GM21825 (cell line): ENCODE results near the gene HHIPL1.

ENCODE experiments used
- ATAC-seq: cut with Tn5 transposase; IDR thresholded peaks from one replicate; pipeline ENCODE4 v1.9.1; 2021; ENCODE audit warnings: mild to moderate bottlenecking, moderate library complexity; ENCODE audit not compliant: unreplicated experiment

HHIPL1 gene

DNA sequence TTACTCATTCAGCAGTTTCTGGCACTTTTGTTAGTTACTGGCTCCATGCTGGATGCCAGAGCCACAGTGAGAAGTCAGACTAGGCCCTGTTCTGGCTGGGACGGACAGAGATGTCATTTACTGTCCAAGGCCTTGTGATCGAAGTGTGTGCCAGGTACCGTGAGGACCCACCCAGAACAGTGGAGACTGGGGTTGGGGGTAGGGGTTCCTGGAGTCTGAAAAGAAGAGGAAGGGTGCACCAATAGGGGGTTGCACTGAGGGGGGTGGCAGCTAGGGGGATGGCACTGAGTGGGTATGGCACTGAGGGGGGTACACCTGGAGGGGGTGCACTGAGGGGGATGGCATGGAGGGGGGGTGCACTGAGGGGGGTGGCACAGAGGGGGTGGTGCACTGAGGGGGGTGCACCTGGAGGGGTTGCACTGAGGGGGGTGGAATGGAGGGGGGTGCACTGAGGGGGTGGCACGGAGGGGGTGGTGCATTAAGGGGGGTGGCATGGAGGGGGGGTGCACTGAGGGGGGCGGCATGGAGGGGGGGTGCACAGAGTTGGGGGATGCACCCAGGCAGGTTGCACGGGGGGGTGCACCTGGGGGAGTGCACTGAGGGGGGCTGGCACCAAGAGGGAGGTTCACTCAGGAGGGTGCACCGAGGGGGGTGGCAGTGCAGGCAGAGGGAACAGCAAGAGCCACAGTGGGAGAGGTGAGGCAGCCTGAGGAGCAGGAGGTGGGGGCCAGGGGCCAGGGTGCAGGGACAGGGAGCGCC is 28.6 kb downstream of the HHIPL1 start:
- ATAC-seq = no peak

DNA sequence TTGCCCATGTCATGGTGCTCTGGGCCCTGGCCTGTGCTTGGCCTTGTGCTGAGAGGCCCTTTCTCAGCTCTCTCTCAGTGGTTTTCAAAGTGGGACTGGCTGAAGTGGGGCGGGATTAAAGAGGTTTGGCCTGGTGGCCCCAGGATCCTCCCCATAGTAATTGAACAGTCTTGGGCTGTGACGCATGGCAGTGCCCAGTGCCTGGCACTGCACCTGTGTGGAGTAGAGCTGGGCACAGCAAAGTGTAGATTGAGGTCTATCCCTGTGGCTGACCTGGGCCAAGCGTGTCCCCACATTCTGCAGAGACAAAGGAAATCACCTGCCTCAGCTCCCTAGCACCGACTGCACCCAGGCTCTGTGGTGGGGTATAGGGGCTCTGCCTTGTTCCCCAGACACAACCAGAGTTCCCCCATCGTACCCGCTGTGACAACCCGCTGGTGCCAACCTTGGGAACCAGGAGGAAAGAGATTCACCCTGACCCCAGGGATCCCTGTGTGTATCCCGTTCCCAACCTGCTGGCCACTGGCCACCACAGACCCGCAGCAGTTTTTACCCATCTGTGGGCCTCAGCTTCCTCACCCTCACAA is 29.2 kb downstream of the HHIPL1 start:
- no peak for ATAC-seq

DNA sequence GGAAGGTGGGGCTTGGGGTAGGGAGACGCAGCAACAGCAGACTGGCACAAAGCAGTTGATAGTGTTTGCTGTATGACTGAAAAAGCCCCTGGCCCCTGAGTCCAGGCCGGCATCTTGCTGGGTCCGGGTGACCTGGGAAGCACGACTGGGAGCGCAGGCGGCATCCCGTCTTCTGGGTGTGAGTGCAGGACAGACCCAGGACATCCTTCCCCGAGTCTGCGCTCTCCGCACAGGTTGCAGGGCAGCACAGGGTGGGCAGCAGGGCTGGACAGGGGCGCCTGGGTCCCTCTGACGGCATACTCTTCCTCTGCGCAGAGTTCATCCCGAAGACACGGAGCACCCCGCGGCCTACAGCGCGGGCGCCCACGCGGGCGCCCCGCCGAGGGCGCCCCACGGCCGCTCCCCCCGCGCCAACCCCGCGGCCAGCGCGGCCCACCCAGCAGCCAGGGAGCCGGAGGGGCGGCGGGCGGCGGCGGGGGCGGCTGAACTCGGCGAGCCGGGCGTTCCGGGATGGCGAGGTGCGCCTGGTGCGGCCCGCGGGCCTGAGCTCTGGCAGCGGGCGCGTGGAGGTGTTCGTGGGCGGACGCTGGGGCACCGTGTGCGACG is 29.9 kb downstream of the HHIPL1 start:
- no peak for ATAC-seq

DNA sequence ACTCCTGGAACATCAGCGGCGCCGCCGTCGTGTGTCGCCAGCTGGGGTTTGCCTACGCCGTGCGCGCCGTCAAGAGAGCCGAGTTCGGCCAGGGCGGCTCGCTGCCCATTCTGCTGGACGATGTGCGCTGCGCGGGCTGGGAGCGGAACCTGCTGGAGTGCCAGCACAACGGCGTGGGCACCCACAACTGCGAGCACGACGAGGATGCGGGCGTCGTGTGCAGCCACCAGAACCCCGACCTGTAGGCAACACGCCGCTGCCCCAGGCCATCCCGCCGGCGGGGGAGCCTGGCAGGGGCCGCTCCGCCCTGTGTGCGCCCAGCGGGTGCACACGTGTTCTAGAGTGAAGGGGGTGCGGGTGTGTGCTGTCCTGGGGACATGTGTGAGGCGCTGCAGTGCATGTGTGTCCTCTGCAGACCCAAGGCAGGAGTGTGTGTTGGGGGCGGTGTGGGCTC is 30.5 kb downstream of the HHIPL1 start:
- no peak for ATAC-seq

DNA sequence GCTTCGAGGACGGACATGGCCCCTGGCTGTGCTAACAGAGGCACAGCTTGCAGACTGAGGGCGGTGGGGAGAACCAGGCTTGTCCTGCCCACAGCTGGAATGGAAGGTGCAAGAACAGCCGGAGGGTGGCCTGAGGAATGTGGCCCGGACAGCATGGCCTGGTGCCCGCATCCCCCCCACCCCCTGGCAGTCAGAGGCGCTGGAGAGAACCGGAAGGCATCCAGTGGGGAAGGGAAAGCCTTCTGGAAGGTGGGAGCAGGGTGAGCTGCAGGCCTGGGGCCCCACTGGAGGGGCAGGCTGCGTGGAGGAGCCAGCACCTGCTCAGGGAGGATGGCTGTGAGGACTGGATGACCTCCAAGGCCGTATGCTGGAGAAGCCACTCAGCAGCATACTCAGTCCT is 31.0 kb downstream of the HHIPL1 start:
- no peak for ATAC-seq

DNA sequence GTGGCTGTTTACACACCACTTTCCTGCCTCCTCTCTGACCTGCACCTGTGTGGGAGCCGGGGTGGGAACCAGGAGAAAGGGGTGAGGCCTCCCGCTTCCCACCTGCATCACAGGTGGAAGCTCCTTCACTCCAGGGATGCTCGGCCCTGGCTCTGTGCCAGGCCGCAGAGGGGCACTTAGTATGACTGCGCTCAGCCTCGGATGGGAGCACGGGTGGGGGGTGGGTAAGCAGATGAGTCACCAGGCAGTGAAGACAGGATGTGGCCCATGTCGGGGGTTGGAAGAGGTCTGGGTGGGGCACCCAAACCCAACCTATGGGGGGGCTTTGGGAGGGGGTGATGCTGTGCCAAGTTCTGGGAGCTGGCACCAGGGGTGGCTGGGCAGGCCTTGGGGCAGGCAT is 31.7 kb downstream of the HHIPL1 start:
- no peak for ATAC-seq

DNA sequence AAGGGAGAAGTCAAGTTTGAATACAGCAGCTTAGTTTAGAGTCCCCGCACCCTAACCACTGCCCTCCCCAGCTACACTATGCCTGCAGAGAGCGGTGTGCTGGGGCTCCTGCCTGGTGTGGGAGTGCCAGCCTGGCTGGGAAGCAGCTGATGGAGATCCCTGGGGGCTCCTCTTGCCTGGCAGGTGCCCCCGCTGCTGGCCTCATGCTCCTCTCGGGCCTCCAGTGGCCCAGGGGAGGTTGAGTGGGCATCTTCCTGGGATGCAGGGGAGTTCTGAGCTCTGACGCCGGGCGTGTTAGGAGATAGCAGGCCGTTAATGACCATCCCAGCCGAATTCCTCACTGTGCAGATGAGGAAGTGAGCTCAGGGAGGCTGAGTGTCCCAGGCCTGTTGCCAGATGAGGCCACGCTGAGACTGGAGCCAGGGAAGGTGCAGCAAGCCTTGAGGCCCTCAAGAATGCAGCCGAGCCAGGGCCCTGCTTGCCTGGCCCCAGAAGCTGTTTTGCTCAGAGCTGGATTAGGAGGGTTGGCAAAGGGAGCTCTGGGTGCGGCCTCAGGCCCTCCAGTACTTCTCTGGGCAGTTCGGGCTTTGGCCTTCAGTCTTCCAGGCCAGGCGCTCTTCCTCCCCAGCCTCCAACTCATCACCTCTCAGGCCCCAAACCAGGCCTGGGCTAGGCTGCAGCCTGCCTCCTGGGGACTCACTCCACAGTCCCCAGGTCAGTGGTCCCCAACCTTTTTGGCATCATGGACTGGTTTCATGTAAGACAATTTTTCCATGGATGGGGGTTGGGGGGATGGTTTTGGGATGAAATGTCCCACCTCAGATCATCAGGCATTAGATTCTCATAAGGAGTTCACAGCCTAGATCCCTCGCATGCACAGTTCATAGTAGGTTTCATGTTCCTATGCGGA is 32.6 kb downstream of the HHIPL1 start:
- ATAC-seq = no peak

DNA sequence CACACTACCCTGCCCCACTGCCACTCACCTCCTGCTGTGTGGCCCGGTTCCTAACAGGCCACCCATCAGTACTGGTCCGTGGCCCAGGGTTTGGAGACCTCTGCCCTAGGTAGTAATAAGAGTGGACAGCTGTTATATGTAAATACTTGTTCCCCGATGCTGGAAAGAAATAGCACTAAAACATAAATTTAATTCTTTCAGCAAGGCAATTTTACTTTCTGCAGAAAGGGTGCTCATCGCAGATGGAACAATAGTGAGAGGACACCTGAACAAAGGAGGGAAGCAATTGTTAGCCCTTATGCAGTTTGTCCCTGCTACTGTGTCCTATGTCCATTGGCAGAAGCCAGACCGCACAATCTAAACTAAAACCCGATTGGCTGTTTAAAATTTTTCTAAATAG is 33.3 kb downstream of the HHIPL1 start:
- ATAC-seq = no peak

DNA sequence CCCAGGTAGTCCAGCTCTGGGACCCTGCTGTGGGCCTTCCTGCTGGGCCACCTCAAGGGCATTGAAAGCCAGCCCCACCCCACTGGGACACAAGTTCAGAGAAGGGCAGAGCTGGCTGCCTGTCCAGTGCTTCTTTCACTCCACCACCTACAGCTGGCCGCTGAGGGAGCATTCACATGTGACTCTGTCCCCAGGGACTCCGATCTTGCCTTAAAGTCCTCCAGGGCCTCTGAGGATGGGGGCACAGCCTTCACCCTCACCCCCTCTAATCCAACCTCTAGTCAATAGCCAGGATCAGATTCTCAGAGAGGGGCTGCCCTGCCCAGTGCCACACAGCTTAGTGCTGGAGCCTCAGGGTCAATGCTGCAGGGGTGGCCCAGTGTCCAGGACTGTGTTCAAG is 34.2 kb downstream of the HHIPL1 start:
- no peak for ATAC-seq

DNA sequence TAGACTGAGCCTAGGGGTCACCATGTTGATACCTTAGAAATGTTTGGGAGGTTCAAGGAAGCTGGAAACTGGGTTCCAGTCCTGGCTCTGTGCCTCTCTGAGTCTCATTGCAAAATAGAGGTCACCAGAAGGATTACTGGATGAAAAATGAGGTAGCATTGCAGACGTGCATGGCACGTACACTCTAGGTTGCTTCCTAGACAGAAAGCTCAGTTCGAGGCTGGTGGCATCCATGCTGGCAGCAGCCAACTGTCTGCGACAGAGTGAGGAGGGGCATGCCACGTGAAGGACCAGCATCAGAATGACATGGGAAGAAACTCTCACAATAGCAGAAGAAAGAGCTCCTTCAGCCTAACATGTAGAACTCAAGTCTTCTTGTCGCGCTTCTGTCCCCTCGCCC is 34.6 kb downstream of the HHIPL1 start:
- no peak for ATAC-seq

DNA sequence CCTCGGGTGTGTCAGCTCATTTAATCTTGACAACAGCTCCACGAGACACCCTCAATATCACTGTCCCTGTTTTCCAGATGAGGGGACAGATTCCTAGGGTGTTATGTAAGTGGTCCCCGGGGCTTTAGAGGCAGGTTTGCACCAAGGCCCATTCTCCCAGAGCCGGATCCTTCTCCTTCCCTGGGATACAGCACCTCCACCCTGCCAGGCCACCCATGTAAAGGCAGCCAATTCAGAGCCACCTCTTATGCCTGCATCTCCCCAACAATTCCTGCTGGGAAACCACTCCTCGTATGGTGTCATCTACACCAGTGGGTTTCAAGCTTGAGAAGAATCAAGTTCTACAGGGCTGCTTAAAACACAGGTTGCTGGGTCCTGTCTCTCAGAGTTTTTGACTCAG is 35.1 kb downstream of the HHIPL1 start:
- ATAC-seq = no peak

DNA sequence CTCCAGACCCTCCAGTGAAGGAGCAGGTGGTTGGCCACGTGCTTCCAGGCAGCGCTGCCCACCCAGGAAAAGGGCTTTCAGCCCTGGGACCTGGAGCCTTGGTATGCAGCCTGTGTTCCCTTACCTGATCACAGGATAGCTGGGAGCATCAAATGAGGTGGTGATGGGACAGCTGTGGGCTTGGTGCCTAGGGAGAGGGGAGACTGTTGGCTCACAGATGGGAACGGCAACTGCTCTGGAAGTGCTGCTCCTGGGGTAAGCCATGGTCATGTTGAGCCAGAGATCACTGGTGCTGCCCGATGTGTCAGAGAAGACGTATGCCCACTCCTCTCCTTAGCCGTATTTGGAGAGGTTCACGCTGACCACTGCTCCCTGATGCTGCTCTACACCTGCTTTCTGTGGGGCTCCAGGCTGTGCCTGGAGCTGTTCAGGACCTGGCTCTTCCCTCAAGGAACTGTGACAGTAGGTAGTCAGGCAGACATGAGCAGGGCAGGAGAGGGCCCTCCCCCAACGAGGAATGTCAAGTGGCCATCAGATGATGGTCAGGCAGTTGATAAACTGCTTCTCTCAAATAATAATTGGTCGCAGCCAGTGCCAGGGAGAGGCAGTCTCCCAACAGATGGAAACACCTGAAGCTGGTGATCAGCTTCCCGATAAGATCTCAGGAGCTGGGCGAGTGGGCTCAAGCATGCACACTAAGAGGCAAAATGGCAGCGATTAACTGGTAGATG is 36.3 kb downstream of the HHIPL1 start:
- no peak for ATAC-seq

DNA sequence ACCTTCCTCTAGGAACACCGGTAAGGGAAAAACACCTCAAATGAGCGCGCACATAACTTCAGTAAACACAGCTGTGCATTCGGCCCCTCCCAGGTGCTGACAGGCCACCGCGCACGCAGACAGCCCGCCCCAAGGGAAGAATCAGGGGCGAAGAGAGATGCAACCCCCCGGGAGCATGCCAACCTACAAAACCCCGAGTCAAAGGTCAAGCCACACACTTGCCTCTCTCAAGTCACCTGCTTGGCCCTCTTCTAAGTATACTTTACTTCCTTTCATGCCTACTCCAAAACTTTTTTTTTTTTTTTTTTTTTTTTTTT is 36.9 kb downstream of the HHIPL1 start:
- no peak for ATAC-seq

DNA sequence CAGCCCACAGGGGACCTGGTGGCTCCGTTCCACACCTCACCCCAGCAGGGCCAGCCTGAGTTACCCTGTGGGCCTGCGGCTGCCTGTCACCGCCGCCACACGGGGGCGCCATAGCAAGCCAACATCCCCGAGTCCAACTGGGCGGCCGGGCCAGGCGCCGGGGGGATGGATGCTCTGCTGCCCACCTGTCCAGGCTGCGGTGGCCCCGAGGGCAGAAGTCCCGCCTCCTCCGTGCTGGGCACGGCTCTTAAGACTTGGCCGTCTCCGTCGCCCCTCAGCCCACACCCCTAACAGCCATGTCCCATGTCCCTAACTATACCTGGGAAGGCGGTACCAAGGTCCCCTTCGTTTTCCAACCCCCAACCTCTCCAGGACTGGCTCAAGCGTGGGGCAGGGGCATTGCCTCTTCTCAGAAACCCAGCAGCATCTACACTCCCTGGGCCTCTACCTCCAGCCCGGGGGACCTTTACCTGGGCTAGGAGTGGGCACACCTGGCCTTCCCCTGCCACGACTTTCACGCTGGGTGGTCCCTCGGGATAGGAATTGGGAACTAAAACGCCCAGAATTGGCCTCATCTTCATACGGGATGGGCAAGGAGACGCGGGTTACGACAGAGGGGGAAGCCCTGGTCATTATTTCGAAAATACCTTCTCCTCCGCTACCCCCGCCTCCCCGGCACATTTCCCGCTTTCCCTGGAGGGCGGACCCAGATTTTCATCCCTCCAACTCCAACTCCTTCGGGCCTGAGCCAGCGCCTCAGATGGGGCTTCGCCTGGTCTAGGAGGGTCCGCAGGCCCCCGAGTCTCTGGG is 38.1 kb downstream of the HHIPL1 start:
- peak; percentile 33 for ATAC-seq

DNA sequence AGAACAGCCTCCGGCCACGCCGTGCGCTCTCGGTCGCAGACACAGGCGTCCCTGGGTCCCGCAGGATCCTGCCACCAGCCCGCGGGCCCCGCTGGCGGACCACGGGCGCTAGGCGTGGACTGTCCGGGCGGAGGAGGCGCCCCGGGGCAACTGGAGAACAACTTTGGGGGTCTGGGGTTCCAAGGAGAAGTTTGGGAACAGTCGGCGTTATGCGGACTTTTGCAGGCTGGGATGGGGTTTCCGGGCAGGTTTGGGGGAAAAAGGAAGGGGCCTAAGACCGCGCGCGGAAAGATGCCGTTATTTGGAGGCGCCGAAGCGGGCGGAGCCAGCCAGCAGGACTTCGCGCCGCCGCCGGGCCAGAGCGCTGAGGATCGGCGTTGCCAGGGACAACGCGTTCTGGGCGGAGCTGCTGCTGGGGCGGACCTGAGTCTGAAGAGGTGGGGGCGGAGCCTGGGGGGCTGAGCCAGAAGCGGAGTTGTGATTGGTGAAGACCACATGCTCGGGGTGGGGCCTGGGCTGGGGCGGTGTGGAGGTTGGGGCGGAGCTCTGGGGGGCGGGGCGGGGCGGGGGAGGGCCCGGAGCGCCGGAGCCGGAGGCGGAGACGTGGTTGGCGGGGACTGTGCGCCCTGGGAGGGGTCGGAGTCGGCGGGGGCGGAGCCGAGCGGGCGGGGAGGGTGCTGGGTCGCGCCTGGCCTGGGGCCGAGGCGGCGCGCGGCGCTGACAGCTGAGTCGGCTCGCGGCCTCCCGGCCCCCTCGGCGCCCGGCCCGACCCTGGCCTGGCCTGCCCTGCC is 38.9 kb downstream of the HHIPL1 start, which contains the start of gene CYP46A1:
TSS of gene CYP46A1 (plus strand) at position 680 of the 791 bp plus-strand sequence. CDS start 120 bp downstream, outside the sequence.
- ATAC-seq = peak; percentile 94

DNA sequence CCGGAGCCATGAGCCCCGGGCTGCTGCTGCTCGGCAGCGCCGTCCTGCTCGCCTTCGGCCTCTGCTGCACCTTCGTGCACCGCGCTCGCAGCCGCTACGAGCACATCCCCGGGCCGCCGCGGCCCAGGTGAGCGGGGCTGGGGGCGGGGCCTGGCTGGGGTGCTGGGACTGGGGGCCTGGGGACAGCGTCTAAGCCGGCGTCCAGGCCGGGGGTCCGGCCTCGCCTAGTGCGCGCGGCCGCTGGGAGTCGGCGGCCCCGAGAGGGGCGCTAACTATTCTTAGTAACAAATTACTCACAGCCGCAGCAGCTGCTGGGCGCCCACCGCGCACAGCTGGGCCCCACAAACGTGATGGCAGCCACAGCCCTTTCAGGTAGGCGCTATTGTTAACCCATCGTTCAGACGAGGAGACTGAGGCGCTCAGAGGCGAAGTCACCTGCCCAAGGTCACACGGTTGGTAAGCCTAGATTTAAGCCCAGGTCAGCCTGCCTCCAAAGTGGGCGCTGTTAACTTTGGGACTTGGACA is 39.5 kb downstream of the HHIPL1 start:
- peak; percentile 12 for ATAC-seq

DNA sequence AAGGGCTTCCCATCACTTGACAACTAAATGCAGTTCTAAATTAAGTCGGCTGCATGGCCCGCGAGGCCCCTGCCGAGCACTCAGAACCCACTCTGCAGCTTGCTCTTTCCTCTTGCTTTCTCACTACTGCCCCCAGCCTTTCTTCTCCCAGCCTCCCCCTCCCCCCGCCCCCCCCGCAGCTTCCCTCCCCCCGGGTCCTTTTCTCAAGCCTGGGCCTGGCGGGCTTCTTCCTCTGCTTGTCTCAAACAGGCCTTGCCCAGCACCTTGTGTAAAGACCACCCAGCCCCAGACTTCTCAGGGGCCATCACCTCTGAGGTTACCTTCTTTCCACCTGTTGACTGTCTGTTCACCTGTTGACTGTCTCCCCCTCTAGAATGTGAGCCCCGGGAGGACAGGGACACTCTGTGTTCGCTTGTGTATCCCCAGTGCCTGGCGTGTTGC is 40.2 kb downstream of the HHIPL1 start:
- no peak for ATAC-seq

DNA sequence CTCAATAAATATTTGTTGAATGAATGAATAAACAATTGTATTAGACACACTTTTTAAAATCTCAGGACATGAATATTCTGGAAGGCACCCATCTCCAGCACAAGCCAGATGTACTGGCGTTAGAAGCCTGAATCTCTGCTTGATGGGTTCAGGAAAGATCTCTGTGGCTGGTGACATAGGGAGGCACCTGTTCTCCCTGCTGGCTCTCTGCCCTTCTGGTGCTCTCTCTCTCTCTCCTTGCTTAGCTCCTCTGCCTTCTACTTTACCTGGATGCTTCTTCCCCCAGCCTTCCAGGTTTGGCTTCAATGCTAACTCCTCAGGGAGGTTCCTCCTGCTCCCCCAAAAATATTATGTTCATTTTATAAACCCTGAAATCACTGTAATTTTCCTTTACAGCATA is 40.7 kb downstream of the HHIPL1 start:
- ATAC-seq = no peak
